ENCODE results near the gene GRIN2D. TPM values are rescaled to one million over a fixed set of nuclear protein-coding genes. Genes with fewer than 3 reads are reported as not detected.
A peak's percentile ranks its signal among the peaks of the same experiment; 100 is the strongest.

The GRIN2D gene
- total RNA-seq, 2 experiments from 2014 or later = 0.14 to 0.17 TPM

DNA sequence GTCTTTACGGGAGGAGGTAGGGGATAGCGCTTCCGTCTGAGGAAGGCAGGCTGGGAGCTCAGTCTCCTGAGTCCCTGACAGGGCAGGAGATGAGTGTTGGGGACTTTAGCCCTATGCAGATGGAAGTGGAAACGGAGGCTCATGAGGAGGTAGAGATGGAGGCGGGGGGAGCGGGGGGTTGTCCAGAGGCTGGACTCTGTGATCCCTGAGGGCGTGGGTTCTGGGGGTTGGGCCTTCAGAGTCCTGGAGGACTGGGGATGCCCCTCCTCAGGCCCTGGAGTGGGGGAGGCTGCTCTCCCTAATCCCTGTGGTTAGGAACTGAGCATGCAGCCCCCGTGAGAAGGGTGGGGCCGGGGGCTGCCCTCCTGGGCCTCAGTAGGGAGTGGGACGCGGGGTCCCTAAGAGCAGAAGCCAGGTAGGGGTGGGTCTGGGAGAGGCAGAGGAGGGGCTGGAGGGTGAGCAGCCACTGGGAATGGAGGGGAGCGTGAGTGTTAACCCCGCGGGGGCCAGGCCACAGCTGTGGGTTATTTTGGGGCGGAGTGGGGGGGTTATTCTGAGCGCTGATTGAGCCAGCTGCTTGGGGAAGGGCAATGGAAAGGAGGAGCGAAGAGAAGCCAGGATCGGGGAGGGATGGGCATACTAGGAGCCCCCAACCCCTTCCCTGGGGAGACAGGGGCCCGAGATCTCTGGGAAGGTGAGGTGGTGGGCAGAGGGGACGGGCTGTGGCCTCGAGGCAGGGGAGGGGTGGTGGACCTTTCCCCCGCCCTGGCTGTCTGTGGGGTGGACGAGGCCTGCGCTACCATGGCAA lies 2.8 kb downstream of the GRIN2D start:
- Mint-ChIP-seq H3K4me3 (no peak overlapping the region), H3K27me3 (peaks cover 53% of the 10 kb centered on the region), H3K27ac (no peak overlapping the region), H3K36me3 (peaks cover 4% of the 10 kb centered on the region), H3K4me1 (peaks cover 28% of the 10 kb centered on the region), H3K9me3 (no peaks in the 10 kb centered on the region)
- no peak for DNase-seq
- POLR2A ChIA-PET = interaction anchor here (0.6 to 0.8 kb wide), 2 partner anchors 15 to 65 kb away, joined by 3 read pairs; no protein-coding TSS in a partner anchor
- ATAC-seq (ENCODE audit: low read depth) = no peak

DNA sequence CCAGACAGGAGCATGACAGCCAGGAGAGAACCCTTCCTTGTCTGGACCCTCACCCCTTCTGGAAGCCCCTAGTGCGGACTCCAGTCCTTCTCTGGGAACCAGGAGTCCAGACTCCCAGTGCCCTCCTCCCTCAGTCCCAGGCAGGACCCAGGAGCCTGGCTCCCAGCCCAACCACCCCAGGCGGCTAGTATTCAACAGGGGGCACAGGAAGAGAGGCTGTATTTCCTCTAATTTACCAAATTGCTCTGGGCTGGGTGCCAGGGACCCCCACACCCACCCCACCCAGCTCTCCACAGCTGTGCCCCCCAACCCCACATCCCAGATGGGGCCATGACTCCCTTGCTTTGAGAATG lies 3.3 kb downstream of the GRIN2D start:
- Mint-ChIP-seq H3K9me3 (no peaks in the 10 kb centered on the region), H3K4me3 (no peak overlapping the region), H3K36me3 (peaks cover 4% of the 10 kb centered on the region), H3K27me3 (peaks cover 53% of the 10 kb centered on the region), H3K4me1 (peaks cover 25% of the 10 kb centered on the region), H3K27ac (no peak overlapping the region)
- ATAC-seq (ENCODE audit: low read depth) (no peak), DNase-seq (no peak)
- POLR2A ChIA-PET = no interaction called here

DNA sequence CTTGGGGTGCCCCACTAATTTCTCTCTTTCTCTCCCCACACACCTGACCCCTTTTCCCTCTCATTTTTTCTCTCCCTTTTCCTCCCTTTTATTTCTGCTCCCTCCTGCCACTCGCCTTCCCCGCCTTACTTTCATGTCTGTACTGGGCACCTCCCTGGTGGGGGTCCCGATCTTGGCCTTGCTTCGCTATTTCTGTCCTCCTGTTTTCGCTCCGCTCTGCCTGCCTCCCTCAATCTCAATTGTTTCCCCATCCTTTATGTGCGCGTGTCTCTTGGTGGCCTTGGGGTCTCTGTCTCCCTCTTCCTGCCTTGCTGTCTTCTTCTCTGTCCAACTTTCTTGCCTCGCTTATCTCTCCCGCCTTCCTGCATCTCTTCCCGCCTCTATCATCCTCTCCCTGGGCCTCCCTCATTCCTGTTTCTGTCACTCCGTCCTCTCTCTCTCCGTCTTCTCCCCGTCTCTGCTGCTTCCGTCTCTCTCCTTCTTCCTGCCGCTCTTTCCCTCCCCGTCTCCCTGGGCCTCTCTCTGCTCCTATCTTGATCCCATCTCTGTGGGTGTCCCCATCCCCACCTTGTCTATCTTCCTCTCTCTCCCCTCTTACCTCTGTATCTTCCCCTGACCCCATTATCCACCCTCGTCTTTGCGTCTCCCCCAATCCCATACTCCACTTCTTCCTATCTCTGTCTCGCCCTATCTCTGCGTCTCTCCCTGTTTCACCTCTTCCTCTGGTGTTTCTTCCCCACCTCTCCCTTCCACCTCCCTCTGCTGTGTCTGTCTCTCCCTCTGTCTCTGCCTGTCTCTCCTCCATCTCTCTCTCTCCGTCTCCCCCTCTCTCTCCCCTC lies 4.0 kb downstream of the GRIN2D start:
- POLR2A ChIA-PET = no interaction called here
- Mint-ChIP-seq H3K27me3 (peaks cover 51% of the 10 kb centered on the region), H3K27ac (peak overlapping the region; percentile 91), H3K9me3 (no peaks in the 10 kb centered on the region), H3K4me3 (peak overlapping the region; percentile 93), H3K36me3 (peaks cover 4% of the 10 kb centered on the region), H3K4me1 (peaks cover 25% of the 10 kb centered on the region)
- DNase-seq (no peak), ATAC-seq (ENCODE audit: low read depth) (no peak)

DNA sequence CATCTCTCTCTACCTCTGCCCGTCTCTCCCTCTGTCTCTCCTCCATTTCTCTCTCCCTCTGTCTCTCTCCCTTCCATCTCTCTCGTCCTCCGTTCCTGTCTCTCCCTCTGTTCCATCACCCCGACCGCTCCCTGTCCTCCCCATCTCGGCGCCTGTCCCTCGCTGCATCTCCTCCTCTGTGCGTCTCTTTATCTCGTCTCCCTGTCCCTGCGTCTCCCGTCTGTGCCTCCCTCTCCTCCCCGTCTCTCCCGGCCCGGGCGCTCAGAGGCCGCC lies 4.6 kb downstream of the GRIN2D start:
- H3K4me1 Mint-ChIP-seq = peaks cover 25% of the 10 kb centered on the region
- DNase-seq (no peak), ATAC-seq (ENCODE audit: low read depth) (no peak)
- POLR2A ChIA-PET = interaction anchor here (2.2 kb wide), 1 partner anchor 34 kb away, joined by 7 read pairs; the partner anchor contains the start of genes SYNGR4 and TMEM143
- H3K27me3 Mint-ChIP-seq = peaks cover 45% of the 10 kb centered on the region
- H3K4me3 Mint-ChIP-seq = peak overlapping the region; percentile 93
- no peaks in the 10 kb centered on the region for H3K9me3 Mint-ChIP-seq
- peak overlapping the region; percentile 91 for H3K27ac Mint-ChIP-seq
- H3K36me3 Mint-ChIP-seq = peaks cover 4% of the 10 kb centered on the region

DNA sequence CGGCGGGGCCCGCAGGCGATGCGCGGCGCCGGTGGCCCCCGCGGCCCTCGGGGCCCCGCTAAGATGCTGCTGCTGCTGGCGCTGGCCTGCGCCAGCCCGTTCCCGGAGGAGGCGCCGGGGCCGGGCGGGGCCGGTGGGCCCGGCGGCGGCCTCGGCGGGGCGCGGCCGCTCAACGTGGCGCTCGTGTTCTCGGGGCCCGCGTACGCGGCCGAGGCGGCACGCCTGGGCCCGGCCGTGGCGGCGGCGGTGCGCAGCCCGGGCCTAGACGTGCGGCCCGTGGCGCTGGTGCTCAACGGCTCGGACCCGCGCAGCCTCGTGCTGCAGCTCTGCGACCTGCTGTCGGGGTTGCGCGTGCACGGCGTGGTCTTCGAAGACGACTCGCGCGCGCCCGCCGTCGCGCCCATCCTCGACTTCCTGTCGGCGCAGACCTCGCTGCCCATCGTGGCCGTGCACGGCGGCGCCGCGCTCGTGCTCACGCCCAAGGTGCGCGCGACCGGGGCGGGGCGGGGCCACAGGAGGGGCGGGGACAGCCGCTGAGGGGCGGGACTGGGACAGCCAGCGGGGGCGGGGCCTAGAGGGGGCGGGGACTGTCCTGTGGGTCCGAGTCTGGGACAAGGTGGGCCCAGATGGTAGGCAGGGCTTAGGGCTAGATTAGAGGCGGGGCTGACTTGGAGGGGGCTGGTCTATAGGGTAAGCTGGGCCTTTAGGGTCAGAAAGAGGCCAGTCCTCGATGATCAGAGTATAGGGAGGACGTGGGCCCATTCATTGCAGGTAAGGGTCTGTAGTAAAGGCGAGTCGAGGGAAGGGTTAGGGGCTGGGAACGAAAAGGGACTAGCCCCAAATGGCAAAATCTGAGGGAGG lies 5.1 kb downstream of the GRIN2D start:
- Mint-ChIP-seq H3K4me1 (peaks cover 27% of the 10 kb centered on the region), H3K27me3 (peaks cover 41% of the 10 kb centered on the region), H3K9me3 (no peaks in the 10 kb centered on the region), H3K27ac (peak overlapping the region; percentile 44), H3K36me3 (peaks cover 4% of the 10 kb centered on the region), H3K4me3 (peak overlapping the region; percentile 58)
- ATAC-seq (ENCODE audit: low read depth) (peak; percentile 57), DNase-seq (peak; percentile 93)
- POLR2A ChIA-PET = interaction anchor here (2.2 kb wide), 1 partner anchor 34 kb away, joined by 7 read pairs; the partner anchor contains the start of genes SYNGR4 and TMEM143

DNA sequence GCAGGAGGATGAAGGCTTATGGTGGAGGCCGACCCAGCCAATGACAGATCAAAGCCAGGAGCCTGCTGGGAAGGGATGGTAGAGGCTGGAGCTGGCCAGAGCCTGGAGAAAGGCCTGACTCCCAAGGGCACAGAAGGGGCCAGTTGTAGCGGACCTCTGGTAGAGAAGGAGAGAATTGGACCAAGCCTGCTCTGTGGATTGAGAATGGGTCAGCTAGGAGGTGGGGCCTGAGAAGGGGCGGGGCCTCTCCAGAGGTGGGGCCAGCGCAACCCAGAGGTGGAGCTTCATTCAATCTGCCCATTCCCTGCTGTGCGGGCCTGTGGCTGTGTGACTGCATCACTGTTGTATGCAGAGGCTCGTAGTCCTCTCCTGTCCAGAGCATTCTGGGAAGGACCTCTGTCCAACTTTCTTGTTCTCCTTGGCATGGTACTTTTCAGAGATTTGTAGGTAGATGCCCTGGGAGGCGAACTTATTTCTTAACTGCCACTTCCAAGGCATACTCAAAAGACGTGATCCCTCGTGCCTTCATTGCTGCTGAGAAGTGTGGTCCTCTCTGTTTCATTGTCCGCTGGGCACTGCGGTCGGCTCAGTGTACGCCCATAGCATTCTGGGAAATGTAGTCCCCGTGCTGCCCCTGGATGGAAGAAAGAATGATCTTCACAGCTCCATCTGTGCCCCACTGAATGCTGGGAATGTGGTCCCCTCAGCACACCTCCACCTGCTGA lies 6.7 kb downstream of the GRIN2D start:
- no peaks in the 10 kb centered on the region for H3K9me3 Mint-ChIP-seq
- no peak overlapping the region for H3K4me3 Mint-ChIP-seq
- peaks cover 25% of the 10 kb centered on the region for H3K4me1 Mint-ChIP-seq
- ATAC-seq (ENCODE audit: low read depth) = no peak
- peaks cover 29% of the 10 kb centered on the region for H3K27me3 Mint-ChIP-seq
- no peak overlapping the region for H3K27ac Mint-ChIP-seq
- DNase-seq = no peak
- H3K36me3 Mint-ChIP-seq = peaks cover 4% of the 10 kb centered on the region
- POLR2A ChIA-PET = interaction anchor here (0.6 to 2.2 kb wide), 3 partner anchors 9 to 36 kb away, joined by 3 to 9 read pairs (median 7); partner anchors contain the start of genes KDELR1, SYNGR4 and TMEM143

DNA sequence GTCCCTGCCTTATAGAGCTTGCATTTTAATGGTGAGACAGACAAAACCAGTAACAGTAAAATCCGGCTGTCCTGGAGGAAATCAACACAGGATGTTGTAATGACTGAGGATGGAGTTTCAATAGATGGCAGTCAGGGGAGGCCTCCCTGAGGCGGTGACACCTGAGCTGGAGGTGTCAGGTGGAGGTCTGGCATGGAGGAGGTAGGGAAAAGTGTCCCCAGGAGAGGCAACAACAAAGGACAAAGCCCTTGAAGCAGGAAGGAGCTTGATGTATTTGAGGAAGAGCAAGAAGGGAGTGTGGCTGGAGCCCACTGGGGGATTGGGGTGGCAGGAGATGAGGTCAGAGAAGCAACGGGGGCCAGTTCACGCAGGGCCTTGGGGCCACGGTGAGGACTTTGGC lies 7.8 kb downstream of the GRIN2D start:
- no peak for DNase-seq
- Mint-ChIP-seq H3K27ac (no peak overlapping the region), H3K4me1 (peaks cover 27% of the 10 kb centered on the region), H3K9me3 (no peaks in the 10 kb centered on the region), H3K27me3 (peaks cover 20% of the 10 kb centered on the region), H3K36me3 (peaks cover 4% of the 10 kb centered on the region), H3K4me3 (no peak overlapping the region)
- ATAC-seq (ENCODE audit: low read depth) = no peak
- POLR2A ChIA-PET = interaction anchor here (0.9 to 2.7 kb wide), 3 partner anchors 10 to 37 kb away, joined by 3 to 9 read pairs (median 7); partner anchors contain the start of genes KDELR1, SYNGR4 and TMEM143

DNA sequence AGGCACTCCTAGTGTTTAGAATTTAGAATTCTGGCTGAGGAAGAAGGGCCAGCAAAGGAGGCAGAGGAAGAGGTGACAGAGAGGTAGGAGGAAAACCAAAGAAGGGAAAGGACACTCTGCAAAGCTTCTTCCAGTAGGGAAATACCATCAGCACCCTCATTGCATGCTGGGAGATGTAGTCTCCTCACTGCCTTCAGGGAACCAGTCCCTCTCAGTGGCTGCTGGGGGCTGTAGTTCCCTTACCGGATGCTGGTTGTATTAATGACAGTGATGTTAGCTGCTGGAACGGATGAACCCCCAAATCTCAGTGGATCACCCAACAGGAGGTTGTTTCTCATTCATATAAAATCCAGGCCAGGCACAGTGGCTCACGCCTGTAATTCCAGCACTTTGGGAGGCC lies 10.1 kb downstream of the GRIN2D start:
- Mint-ChIP-seq H3K27ac (peak overlapping the region; percentile 82), H3K4me3 (peak overlapping the region; percentile 12), H3K36me3 (no peaks in the 10 kb centered on the region), H3K9me3 (no peaks in the 10 kb centered on the region), H3K27me3 (peaks cover 16% of the 10 kb centered on the region), H3K4me1 (peaks cover 17% of the 10 kb centered on the region)
- ATAC-seq (ENCODE audit: low read depth) (peak; percentile 92), DNase-seq (no peak)
- POLR2A ChIA-PET = interaction anchor here (0.7 to 2.7 kb wide), 5 partner anchors 10 to 83 kb away, joined by 3 to 7 read pairs (median 3); partner anchors contain the start of genes SYNGR4 and TMEM143

DNA sequence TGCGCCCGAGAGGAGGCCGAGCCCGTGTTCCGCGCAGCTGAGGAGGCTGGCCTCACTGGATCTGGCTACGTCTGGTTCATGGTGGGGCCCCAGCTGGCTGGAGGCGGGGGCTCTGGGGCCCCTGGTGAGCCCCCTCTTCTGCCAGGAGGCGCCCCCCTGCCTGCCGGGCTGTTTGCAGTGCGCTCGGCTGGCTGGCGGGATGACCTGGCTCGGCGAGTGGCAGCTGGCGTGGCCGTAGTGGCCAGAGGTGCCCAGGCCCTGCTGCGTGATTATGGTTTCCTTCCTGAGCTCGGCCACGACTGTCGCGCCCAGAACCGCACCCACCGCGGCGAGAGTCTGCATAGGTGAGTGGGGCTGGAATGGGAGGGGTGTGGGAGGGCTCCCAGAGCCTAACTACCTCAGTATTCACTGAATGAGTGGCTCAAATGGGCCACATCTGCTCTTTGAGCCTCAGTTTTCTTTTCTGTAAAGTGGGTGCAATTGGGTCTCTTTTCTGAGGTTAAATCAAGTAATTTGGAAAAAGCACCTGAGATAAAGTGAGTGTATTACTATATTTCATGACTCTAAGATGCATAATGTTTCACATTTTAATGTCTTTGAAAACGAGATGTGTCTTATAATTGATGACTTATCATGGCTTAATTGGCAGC lies 11.7 kb downstream of the GRIN2D start:
- H3K9me3 Mint-ChIP-seq = no peaks in the 10 kb centered on the region
- no peak for DNase-seq
- H3K27me3 Mint-ChIP-seq = peaks cover 19% of the 10 kb centered on the region
- POLR2A ChIA-PET = no interaction called here
- no peak overlapping the region for H3K27ac Mint-ChIP-seq
- no peak for ATAC-seq (ENCODE audit: low read depth)
- H3K4me3 Mint-ChIP-seq = no peak overlapping the region
- no peaks in the 10 kb centered on the region for H3K36me3 Mint-ChIP-seq
- H3K4me1 Mint-ChIP-seq = peaks cover 11% of the 10 kb centered on the region

DNA sequence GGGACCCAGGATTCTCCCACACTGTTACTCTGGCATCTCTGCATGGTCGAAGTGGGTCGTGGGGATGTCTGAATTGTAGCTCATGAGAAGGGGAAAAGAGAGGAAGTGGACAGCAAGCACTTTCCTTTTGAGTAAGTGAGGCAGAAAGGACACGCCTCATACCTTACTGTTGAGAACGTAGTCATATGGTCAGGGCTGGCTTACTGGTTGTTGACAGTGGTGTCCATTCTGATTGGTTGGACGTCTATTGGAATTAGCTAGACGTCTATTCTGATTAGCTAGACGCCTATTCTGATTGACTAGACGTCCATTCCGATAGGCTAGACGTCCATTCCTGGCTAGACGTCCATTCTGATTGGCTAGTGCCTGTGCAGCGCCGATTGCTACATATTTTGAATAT lies 12.4 kb downstream of the GRIN2D start:
- Mint-ChIP-seq H3K9me3 (no peaks in the 10 kb centered on the region), H3K27me3 (peaks cover 19% of the 10 kb centered on the region), H3K4me3 (no peak overlapping the region), H3K36me3 (no peaks in the 10 kb centered on the region), H3K4me1 (peaks cover 9% of the 10 kb centered on the region), H3K27ac (no peak overlapping the region)
- ATAC-seq (ENCODE audit: low read depth) = no peak
- no peak for DNase-seq
- POLR2A ChIA-PET = no interaction called here

DNA sequence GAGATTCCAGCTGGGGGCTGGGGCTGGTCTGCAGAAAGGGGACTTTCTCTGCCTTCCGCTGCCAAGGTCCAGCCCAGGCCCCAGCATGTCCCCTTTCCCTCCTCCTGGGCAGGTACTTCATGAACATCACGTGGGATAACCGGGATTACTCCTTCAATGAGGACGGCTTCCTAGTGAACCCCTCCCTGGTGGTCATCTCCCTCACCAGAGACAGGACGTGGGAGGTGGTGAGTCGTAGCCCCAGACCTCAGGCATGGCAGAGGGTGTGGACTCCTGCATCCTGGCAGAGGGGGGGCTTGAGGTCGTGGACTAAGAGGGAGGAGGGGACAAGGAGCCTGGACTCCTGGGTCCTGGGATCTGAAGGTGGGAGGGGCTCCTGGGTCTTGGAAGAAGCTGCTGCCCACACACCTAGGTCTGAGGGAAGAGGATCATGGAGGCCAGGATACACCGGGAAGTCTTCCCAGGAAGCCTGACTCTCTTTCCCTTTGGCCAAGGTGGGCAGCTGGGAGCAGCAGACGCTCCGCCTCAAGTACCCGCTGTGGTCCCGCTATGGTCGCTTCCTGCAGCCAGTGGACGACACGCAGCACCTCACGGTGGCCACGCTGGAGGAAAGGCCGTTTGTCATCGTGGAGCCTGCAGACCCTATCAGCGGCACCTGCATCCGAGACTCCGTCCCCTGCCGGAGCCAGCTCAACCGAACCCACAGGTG lies 20.6 kb downstream of the GRIN2D start:
- no peak for ATAC-seq (ENCODE audit: low read depth)
- Mint-ChIP-seq H3K27me3 (peaks cover 27% of the 10 kb centered on the region), H3K9me3 (no peaks in the 10 kb centered on the region), H3K4me1 (peaks cover 20% of the 10 kb centered on the region), H3K4me3 (no peak overlapping the region), H3K27ac (no peak overlapping the region), H3K36me3 (no peaks in the 10 kb centered on the region)
- DNase-seq = no peak
- POLR2A ChIA-PET = interaction anchor here (1.1 kb wide), 2 partner anchors 11 to 24 kb away, joined by 3 read pairs; no protein-coding TSS in a partner anchor

Measured in activated naive CD8-positive, alpha-beta T cell treated with anti-CD3 and anti-CD28 coated beads, Interleukin-2, amount 10 ng/mL, durations not matched to agents 7 days and 5 days (primary cell).